ENCODE results near the gene MOCS2.

GRCh38 chr5:53055365-53055764, 54.2 kb downstream of the MOCS2 start:
- TF ChIP-seq JUND (IDR thresholded peaks at IDR 0.05; ENCODE audit: low read depth, low read length) (no peak), CHD1 (IDR thresholded peaks at IDR 0.05; ENCODE audit: low read depth, low read length) (no peak), MEF2A (IDR thresholded peaks at IDR 0.05; ENCODE audit: insufficient read depth, low read depth, low read length) (no peak), KDM1A (IDR thresholded peaks at IDR 0.05; ENCODE audit: borderline replicate concordance) (no peak), DPF2 (IDR thresholded peaks at IDR 0.05) (no peak)
